Left forelimb (tissue), 1 donor: ENCODE data around the gene SYCP2L.

ENCODE experiments used
- DNase-seq: peaks from one replicate; pipeline ENCODE4 v3.0.0-alpha.2; 2018; ENCODE audit warnings: low spot score

Gene SYCP2L

DNA sequence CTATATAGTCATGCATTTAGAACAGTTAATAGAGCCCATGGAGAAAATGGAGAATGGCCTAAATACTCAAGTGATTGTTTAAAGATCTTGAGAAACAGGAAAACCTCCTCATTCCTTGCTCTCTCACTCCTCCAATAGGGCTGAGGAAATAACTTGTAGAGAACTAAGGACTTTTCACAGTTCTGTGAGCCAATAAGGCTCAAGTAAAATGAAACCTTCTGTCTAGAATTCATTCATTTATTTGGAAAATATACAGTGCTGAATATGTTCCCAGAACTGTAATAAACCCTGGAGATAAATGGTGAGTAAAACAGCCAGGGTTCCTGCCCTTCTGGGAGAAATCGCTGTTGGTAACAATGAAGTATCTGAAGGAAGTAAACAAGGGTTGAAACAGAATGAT lies 122.0 kb downstream of the SYCP2L start:
- no peak for DNase-seq

DNA sequence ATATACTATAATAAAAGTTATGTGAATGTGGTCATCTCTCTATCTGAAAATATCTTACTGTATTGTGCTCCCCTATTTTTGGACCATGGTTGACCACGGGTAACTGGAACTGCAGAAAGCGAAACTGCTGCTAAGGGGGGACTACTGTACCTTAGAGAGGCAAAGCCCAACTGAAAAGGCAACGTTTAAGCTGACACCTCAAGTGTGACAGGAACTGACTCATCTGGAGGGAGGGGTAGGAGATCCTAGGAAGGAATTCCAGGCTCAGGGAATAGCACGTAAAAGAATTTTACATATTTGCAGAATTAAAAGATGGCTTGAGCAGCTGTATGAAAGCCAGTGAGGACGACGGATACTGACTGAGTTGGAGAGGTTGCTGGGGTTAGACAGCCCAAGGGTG lies 122.5 kb downstream of the SYCP2L start:
- DNase-seq, result no peak

DNA sequence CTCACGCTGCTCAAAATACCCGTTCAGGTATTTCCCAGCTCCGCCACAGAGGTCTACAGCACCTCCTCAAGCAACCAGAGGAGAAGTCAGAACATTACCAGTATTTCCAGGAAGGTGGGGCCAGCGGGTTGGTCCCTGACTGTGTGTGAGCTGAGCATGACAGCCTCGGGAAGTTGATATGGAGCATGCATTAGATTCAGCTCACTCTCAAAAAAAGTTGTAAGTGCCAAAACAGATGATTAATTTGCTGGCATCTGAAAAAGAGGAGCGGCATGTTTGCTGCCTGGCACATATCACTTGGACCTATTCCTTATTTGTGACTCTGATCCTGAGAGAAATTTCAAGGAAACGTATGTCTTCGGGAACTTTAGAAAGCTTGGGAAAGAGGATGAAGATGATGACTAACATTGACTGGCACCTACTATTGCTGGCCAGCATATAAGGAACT lies 125.0 kb downstream of the SYCP2L start:
- no peak for DNase-seq

DNA sequence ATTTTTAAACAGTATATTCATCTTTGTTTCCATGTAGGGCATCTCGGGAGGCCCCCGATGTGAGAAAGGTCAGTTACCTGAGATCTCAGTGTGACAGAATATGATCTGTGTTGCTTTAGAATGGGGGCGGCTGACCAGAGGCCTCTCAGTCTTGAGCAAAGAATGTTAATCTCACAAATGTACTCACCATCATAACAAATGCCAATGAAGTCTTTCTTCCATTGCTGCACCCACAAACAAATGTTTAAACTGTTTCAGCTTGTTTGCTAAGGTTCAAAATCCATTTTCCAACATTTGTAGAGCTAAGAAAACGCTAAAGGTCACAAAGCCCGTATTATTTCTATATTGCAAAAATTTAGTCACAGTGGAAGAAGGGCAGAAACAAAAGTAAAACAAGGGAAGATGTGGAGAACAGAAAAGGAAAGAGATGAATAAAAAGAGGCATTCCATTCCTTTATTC lies 125.5 kb downstream of the SYCP2L start:
- no peak for DNase-seq

DNA sequence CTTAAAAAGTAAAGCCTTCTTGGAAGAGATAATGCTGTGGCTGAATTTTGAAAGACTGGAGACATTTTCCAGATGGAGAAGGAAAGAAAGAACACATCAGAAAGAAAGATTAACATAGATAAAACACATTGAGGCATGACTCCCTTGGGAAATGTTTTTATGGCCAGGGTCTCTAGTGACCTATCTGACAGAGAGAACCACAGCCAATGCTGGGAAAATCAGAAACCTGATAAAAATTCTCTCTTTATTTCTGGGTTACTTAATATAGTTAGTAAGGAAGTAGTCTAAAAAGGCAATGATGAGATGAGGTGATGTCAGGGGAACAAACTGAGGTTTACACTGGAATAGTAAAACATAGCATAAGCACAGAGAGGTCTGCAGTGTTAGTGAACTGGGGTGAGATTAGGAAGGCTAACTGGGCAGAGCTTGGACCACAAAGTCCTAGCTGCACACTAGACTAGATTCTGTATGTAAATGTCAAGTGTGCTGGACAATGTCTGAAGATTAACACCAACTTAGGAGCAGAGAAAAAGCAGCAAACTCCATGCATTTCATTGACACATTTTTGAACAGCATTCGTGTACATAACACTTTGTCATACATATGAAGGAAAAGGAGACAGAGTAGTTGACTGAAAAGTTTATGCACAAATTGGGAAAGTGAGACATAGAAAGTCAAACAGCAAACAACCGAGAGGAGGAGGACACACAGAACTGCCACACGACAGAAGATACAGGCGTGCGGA lies 126.3 kb downstream of the SYCP2L start:
- no peak for DNase-seq

DNA sequence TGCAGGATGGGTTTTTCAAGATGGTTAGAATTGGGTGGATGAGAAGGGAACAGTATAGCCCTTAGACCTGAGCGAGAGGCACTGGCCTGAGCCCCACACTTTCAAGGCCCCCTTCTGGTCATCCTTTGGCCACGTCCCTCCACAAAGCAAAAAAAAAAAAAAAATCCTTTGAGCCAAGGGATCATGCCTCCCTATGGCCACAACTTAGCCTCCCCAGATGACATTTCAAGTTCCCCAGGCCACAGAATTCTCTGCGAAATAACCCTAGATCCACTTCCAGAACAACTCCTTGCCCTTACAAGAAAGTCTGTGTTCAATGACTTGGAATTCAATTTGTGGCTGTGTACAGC lies 126.8 kb downstream of the SYCP2L start:
- no peak for DNase-seq

DNA sequence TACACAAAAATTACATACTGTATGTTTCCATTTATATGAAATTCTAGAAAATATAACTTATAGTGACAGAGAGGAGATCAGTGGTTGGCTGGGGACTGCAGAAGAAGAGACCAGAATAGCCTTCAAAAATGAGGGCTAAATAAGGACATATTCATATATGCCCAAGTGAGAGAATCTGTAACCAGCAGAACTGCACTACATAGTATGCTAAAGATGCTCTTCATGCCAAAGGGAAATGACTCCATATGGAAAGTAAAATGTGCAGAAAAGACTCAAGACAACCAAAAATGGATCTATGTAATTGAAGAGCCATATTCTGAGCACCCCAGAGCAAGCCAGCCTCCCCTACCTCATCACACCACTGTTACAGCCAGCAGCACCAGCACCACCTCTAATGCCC lies 128.2 kb downstream of the SYCP2L start:
- no peak for DNase-seq

DNA sequence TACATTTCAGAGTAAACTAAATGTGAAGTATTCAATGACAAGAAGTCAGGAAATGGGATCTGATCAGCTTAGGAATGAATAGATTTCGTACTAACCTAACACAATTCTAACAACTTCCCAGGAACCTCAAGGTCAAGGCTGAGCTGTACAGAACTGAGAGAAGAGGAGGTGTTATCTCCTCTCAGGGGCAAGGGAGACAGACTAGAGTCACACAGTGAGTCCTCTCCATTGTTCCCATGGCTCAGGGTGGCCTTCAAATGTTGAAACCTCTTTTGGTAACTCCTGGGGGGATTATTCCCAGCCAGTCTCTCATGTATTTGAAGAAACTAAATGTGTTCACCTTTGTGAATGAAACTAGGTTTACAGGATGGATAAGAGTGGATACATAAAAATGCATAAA lies 129.6 kb downstream of the SYCP2L start:
- no peak for DNase-seq

DNA sequence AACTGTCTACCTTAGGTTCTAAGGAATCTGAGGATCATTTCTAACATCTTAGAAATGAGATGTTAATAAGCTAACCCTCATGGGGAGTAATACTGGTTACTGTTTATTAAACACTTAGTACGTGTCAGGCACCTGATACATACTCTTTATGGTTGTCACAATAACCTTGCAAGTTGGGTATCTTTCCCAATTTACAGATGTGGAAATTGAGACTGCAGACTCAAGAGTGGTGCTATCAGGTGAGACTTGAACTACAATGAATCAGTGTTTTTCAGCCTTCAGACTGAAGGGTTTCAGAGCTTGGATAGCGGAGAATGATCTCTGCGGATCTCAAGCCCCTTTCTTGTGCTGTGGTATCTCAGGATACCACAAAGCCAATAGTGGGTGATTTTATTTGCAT lies 130.2 kb downstream of the SYCP2L start:
- DNase-seq, result no peak

DNA sequence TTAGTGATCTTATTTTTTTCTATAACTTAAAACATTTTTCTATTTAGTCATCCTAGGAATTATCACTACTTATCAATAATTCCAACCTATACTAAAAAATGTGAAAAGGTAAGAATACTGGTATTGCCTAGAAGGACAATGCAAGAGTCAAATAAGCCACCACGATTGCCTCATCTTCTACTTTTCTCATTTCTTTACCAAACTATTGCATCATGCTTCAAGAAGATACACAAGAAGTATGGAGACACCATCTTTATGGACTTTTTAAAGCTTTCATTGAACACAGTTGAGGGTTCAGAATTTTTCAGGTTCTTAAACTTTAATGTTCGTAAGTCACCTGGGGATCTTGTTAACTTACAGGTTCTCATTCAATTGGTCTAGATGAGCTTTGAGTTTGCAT lies 131.4 kb downstream of the SYCP2L start:
- no peak for DNase-seq

DNA sequence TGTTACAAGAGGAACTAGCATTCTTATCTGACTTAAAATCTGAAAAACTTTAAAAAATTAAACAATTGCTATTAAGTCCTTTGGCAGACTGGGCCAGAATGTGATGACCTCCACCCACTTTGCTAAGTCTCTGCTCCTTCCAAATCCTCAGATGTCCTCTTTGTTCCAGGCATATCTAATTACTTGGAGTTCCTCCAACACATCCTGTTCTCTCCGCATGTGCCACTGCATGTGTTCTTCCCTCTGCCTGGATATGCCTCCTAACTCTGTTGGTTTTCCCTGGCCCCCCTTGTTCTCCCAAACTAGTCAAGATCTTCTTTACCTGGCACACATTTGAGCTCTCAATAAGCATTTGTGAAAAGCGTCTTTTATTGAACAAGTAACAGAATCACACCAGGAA lies 134.2 kb downstream of the SYCP2L start:
- DNase-seq, result no peak

DNA sequence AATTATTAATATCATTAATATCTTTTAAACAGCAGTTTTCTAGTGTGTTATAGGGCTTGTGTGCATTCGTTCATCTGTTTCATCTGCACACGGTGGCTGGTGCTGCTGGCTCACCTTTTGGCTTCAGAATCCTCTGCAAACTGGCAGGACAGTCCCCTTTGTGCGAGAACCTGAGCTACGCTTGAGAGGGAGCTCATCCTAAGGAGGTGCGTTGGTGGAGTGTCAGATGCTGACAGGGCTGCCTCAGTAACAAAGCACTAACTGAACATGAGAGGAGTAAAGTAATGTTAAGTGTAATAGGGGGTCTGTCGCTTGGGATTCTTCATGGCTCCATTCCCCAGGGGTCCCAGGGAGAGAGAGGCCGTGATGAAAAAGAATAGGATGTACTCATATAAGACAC lies 134.9 kb downstream of the SYCP2L start:
- DNase-seq, result no peak

DNA sequence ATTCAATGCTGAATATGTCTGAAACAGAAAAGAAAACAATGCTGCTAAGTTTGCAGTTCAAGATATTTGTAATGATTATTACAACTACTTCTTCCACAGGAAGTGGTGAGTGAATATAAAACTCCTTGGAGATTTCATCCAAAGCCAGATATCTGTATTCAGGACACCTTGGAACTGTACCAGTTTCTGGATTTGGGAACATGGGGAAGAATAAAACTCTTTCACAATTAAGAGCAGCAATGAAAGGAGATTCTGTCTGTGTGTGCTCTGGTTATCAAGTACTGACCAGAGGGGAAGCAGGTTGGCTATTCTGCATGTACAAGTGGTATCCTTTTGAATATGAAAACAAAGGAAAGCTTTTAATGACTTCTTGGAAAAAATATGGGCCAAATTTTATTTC lies 136.2 kb downstream of the SYCP2L start:
- DNase-seq, result no peak
